Adrenal gland (tissue), 12 donors: ENCODE data around the gene SERPIND1. TPM values are rescaled to one million over a fixed set of nuclear protein-coding genes. Genes with fewer than 3 reads are reported as not detected.
A peak's percentile ranks its signal among the peaks of the same experiment; 100 is the strongest.

Experiments used
- DNase-seq, 7 donors: peaks; one replicate each; pipeline ENCODE4 v3.0.0-alpha.2; 2019 to 2020
- H3K27ac ChIP-seq, 5 donors: fragments of 200-600 bp; sonication (generic) in 4 of 5; 1 replicate in 3 of 5; 2 replicates in 2 of 5; pipeline versions ENCODE4 v1.5.1 to v1.8.0; 2016 to 2020; ENCODE audit warnings: mild to moderate bottlenecking in 1 of 5
- H3K27me3 ChIP-seq: fragments of 200-600 bp; 2 replicates; pipeline ENCODE4 v1.8.0; 2021
- H3K36me3 ChIP-seq, 2 donors: fragments of 200-600 bp; replicated peaks in 1 of 2; 1 replicate in 1 of 2; 2 replicates in 1 of 2; pipeline versions ENCODE4 v1.5.1 to v1.8.0; 2018 to 2022
- H3K4me1 ChIP-seq, 2 donors: fragments of 200-600 bp; replicated peaks in 1 of 2; 1 replicate in 1 of 2; 2 replicates in 1 of 2; pipeline versions ENCODE4 v1.5.1 to v1.8.0; 2018 to 2021
- H3K4me3 ChIP-seq, 4 donors: fragments of 200-600 bp; sonication (generic) in 3 of 4; one replicate each; pipeline ENCODE4 v1.5.1; 2016 to 2018
- H3K9me3 ChIP-seq, 3 donors: fragments of 200-600 bp; sonication (generic) in 1 of 3; replicated peaks in 1 of 3; 1 replicate in 2 of 3; 2 replicates in 1 of 3; pipeline versions ENCODE4 v1.5.1 to v1.8.0; 2016 to 2021
- CTCF ChIP-seq, 6 experiments: fragments of 450-650 bp in 4 of 6; fragments of 200-600 bp in 2 of 6; sonication (generic) in 1 of 6; IDR thresholded peaks; 1 replicate in 5 of 6; 2 replicates in 1 of 6; pipeline versions ENCODE4 v1.5.1 to v1.8.0; 2016 to 2021; ENCODE audit warnings: antibody characterized with exemption in 6 of 6, mild to moderate bottlenecking in 2 of 6, moderate library complexity in 1 of 6
- POLR2A ChIP-seq, 2 donors: fragments of 450-650 bp; IDR thresholded peaks; one replicate each; pipeline ENCODE4 v1.6.1; 2017; ENCODE audit warnings: antibody characterized with exemption in 2 of 2, mild to moderate bottlenecking in 2 of 2, moderate library complexity in 1 of 2
- WGBS, 4 donors: extraction: QIAGEN DNeasy Blood & Tissue Kit in 2 of 4; methylation state at CpG; one replicate each; pipeline versions ENCODE4 v1.1.5 to v1.1.7; 2013 to 2017; 5-methylcytosine and 5-hydroxymethylcytosine counted together
- intact Hi-C, 2 donors: fragments of 100-400 bp; cut with DNase I; formaldehyde crosslinking; loops; one replicate each; pipeline versions ENCODE4 v1.14.1 to v1.15.0; 2022 to 2023
- polyA plus RNA-seq, 3 donors: library from polyadenylated mRNA; stranded (reverse); fragments of 200-250 nt in 2 of 3; fragments of 350-450 nt in 1 of 3; fragmentation: Illumina TruSeq in 1 of 3; extraction: RNeasy Lipid Tissue Mini Kit (QIAGEN cat#74804) in 1 of 3; gene quantifications; one replicate each; pipeline ENCODE4 v1.2.3, GENCODE V29; 2013 to 2014
- total RNA-seq, 9 donors: library from RNA; depleted of rRNA in 4 of 9; stranded (reverse); fragments of >200 nt in 4 of 9; fragments of 120-200 nt in 1 of 9; fragmentation: NEBNext Ultra II Directional in 1 of 9; extraction: Animal tissue kit (Norgen Biotek cat#: 25700) in 1 of 9; gene quantifications; one replicate each; pipeline versions ENCODE4 v1.1.0 to v1.2.4, GENCODE V29; 2013 to 2023
- donor health status: healthy with polysubstance abuse.
- donor health status: Bipolar disorder and iron deficiency.
- donor health status: DM: yes; HTN: yes; CAD: no.
- donor health status: DM: no; HTN: no; CAD: no.
- donor health status: DM: no; HTN: no; CAD: no.
- donor health status: DM: yes; HTN: yes; CAD: no.

Gene SERPIND1
- total and polyA plus RNA-seq, 12 donors, result 0.10 to 1.0 (median 0.17) TPM; not detected in 2

DNA sequence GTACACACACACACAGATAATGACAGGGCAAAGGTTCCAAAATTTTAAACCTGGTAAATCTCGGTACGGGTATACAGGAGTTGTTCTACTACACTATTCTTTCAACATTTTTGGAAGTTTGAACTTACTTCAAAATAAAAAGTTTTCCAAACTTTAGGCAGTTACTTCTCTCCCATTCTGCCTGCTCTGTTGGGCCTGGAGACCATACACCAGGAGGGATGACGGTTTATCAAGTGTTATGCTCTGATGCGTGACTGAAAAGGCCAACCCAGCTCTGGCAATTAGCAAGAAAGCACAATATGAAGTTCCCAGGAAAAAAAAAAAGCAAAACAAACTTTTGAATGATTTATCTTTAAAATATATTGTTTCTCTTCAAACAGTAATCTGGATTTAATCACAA, 969 bp downstream of the SERPIND1 start:
- H3K4me3 ChIP-seq, result no peak overlapping the region
- TF ChIP-seq POLR2A (IDR thresholded peaks at IDR 0.05), result no peak
- intact Hi-C loops, result no loop called here
- H3K36me3 ChIP-seq, result peaks cover 0 to 10% of the 10 kb centered on the region in 2 donors
- 92 to 96% (median 95%) methylated on average over 4 of the region's 4 CpGs for WGBS, 4 donors
- no peak for DNase-seq
- peaks cover 8 to 11% of the 10 kb centered on the region in 2 donors for H3K4me1 ChIP-seq
- no peaks in the 10 kb centered on the region for H3K9me3 ChIP-seq
- H3K27ac ChIP-seq, result no peak overlapping the region
- H3K27me3 ChIP-seq, result no peaks in the 10 kb centered on the region

DNA sequence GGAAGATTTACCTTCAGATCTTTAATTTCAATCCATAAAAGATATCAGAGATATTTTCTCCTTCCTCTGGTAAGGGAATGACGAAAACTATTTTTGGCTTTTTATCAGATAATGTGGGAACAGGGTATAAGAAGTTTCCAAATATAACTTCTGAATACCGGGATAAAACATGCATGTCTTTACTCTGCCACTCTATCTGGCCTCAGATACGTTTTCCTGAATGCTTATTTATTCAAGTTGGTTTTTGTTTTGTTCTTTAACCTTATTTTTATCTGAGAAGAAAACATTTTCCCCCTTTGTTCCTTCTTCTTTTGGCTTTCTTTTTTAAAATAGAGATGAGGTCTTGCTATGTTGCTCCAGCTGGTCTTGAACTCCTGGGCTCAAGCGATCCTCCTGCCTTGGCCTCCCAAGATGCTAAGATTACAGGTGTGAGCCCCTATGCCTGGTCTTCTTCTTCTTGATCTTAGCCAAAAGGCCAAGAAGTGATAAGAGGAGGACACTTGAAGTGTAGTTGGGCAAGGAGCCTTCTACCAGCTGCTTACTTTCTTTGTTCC, 1.5 kb downstream of the SERPIND1 start:
- 69 to 83% (median 80%) methylated on average over 4 of the region's 4 CpGs for WGBS, 4 donors
- Histone ChIP-seq H3K27ac (no peak overlapping the region), H3K27me3 (no peaks in the 10 kb centered on the region), H3K4me1 (peaks cover 8 to 11% of the 10 kb centered on the region in 2 donors), H3K4me3 (no peak overlapping the region), H3K9me3 (no peaks in the 10 kb centered on the region), H3K36me3 (peaks cover 0 to 10% of the 10 kb centered on the region in 2 donors)
- intact Hi-C loops, result no loop called here
- TF ChIP-seq POLR2A (IDR thresholded peaks at IDR 0.05) (no peak), CTCF (IDR thresholded peaks at IDR 0.05) (no peak)
- DNase-seq, result no peak

DNA sequence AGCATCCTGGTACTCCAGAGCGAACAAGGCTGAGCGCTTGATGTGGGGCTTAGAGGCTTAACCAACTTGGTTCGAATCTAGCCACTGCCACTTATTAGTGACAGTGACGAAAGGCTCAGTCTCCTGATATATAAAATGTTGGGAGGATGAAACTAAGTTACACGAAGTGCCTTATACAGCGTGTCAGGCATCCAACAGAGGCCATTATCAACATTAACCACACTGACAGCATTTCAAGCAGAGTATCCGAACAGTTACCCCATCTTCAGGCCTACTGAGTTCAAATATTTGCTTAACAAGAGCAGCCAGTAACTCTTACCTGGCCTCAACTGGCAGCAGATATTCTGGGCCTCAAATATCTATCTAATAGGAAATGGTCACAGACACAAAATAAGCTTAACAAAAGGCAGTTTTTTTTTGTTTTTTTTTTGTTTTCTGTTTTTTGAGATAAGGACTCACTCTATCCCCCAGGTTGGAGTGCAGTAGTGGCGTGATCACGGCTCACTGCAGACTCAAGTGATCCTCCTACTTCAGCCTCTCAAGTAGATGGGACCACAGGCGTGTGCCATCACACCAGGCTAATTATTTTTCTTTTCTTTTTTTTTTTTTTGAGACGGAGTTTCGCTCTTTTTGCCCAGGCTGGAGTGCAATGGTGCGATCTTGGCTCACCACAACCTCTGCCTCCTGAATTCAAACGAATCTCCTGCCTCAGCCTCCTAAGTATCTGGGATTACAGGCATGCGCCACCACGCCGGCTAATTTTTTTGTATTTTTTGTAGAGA, 2.9 kb downstream of the SERPIND1 start:
- intact Hi-C loops, result no loop called here
- Histone ChIP-seq H3K9me3 (no peaks in the 10 kb centered on the region), H3K27ac (peak overlapping the region in 2 of 5 donors; percentile 72 to 75), H3K4me3 (no peak overlapping the region), H3K4me1 (peaks cover 8 to 11% of the 10 kb centered on the region in 2 donors), H3K36me3 (peaks cover 0 to 10% of the 10 kb centered on the region in 2 donors), H3K27me3 (no peaks in the 10 kb centered on the region)
- no peak for DNase-seq
- WGBS, 4 donors, result 92 to 95% (median 94%) methylated on average over 17 of the region's 17 CpGs
- TF ChIP-seq CTCF (IDR thresholded peaks at IDR 0.05), result no peak
- TF ChIP-seq POLR2A (IDR thresholded peaks at IDR 0.05), result no peak

- Histone ChIP-seq H3K9me3 (no peaks in the 10 kb centered on the region), H3K36me3 (peaks cover 0 to 10% of the 10 kb centered on the region in 2 donors), H3K27me3 (no peaks in the 10 kb centered on the region), H3K27ac (peak overlapping the region in 3 of 5 donors; percentile 53 to 75 (median 72)), H3K4me3 (no peak overlapping the region), H3K4me1 (peaks cover 8 to 11% of the 10 kb centered on the region in 2 donors)
- DNase-seq, result peak in 6 of 7 donors; percentile 33 to 75 (median 54)
- TF ChIP-seq CTCF (IDR thresholded peaks at IDR 0.05) (peak in 1 of 6 experiments; percentile 26), POLR2A (IDR thresholded peaks at IDR 0.05) (peak in 1 of 2 donors; percentile 68)
- intact Hi-C loops, result no loop called here
- whole genome bisulfite sequencing, 4 donors, result 81 to 85% (median 82%) methylated on average over 10 of the region's 10 CpGs
Measured at GRCh38 chr22:20777420-20778177, 3.7 kb downstream of the SERPIND1 start.
